Limb (tissue), 2 donors: Measurements from ENCODE around the gene SLC8A2.

ENCODE experiments used
- DNase-seq, 2 donors: peaks; one replicate each; pipeline ENCODE4 v3.0.0-alpha.2; 2016; ENCODE audit errors: extremely low spot score in 2 of 2

Gene SLC8A2, protein sequence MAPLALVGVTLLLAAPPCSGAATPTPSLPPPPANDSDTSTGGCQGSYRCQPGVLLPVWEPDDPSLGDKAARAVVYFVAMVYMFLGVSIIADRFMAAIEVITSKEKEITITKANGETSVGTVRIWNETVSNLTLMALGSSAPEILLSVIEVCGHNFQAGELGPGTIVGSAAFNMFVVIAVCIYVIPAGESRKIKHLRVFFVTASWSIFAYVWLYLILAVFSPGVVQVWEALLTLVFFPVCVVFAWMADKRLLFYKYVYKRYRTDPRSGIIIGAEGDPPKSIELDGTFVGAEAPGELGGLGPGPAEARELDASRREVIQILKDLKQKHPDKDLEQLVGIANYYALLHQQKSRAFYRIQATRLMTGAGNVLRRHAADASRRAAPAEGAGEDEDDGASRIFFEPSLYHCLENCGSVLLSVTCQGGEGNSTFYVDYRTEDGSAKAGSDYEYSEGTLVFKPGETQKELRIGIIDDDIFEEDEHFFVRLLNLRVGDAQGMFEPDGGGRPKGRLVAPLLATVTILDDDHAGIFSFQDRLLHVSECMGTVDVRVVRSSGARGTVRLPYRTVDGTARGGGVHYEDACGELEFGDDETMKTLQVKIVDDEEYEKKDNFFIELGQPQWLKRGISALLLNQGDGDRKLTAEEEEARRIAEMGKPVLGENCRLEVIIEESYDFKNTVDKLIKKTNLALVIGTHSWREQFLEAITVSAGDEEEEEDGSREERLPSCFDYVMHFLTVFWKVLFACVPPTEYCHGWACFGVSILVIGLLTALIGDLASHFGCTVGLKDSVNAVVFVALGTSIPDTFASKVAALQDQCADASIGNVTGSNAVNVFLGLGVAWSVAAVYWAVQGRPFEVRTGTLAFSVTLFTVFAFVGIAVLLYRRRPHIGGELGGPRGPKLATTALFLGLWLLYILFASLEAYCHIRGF

DNA sequence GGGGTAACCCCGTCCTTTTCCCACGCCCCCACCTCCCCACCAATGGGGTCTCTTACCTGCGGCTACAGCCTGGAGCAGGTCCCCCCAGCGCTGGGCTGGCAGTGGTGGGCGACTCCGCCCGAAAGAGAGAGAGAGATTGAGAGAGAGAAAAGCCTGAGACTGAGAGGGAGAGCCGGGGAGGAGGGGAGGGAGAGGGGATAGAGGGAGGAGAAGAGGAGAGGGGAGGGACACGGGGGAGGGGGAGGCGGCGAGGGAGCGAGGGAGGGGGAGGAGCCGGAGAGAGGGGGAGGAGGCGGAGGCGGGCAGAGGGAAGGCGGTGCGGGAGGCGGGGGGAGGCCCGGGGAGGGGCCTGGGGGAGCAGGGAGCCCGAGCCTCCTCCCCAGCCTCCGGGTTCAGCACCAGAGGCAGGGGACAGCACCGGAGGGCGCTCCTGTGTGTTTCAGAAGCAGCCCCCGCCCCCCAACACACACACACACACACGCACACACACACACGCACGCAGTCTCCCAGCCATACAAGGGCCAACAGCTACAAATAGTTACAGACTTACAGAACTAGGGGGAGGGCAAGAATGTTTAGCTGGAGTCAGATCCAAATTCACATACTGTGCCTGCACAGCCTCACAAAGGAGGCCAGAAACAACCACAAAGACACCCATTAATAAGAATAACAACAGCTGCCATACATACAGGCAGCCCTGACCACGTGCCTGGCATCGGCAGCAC, at the start of gene SLC8A2:
Gene SLC8A2, minus strand, starts transcription at position 161 of the 725 bp plus-strand sequence. CDS start 5,490 bp downstream, outside the sequence.
- peak; percentile 78 to 94 for DNase-seq

DNA sequence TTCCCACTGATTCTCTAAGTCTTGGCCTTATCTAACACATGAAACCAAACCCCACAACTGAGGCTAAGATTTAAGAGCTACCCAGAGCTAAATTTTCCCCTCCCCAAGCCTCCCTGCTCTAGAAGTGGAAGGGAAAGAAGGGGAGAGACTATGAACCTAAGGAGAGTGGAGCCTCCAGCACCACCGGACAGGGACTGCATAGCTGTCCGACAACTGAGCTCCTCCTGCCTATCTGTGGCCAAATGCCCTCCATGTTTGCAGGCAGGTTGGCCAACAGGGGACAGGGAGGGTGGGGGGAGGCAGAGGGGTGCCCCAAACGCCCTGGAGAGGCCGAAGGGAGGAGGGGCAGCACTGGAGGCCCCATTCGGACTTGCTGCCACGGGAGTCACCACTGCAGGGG, 49.1 kb upstream of the SLC8A2 start:
- DNase-seq = no peak

DNA sequence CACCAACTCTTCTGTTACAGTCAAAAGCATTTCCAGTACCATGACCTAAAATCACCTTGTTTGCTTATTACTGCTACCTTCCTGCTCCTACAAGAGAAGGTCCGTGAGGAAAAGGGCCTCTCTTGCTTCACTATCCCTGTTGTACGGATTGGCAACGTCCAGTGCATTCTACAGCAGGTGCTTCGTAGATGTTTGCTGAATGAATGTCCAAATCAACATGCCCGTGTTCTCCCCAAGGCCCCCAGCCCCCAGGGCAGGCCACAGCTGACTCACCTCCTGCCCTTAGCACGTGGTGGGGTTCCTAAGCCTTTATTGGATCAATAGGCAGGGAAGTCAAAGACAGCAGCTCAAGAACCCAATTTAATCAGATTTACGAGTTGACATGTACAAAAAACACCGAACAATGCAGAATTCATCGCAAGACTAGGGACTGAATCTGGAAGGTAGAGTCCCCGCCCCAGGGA, 48.7 kb upstream of the SLC8A2 start:
- DNase-seq = no peak

DNA sequence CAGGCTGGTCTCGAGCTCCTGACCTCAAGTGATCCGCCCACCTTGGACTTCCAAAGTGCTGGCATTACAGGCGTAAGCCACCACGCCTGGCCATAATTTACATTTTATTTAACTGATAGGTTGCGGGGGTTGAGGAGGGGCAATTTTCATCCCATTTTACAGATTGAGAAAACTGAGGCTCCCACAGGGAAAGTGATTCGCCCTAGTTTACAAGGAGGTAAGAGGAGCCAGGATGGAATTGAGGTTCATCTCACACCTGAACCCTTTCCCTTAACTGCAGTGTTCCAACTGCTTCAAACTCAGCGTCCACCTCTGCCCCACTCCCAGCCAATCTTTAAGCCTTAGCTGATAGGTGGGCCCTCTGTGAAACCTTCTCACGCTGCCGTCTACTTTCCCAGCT, 47.2 kb upstream of the SLC8A2 start:
- DNase-seq = no peak

DNA sequence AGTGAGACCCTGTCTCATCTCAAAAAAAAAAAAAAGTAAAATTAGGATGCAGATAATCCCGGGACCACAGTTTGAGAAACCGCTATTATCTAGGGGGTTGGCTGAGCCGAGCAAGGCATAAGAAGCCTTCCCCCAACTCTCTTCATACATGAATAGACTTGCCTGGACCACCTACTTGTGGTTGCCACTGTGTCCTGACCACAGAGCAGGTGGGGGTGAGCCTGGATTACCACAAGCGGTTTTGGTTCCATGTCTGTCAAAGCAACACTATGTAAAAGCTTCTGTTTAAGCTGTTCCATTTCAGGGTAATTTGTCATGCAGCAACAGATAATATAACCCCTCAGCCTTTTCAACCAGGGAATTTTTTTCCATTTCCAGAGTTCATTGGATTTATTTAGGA, 46.4 kb upstream of the SLC8A2 start:
- DNase-seq = no peak

DNA sequence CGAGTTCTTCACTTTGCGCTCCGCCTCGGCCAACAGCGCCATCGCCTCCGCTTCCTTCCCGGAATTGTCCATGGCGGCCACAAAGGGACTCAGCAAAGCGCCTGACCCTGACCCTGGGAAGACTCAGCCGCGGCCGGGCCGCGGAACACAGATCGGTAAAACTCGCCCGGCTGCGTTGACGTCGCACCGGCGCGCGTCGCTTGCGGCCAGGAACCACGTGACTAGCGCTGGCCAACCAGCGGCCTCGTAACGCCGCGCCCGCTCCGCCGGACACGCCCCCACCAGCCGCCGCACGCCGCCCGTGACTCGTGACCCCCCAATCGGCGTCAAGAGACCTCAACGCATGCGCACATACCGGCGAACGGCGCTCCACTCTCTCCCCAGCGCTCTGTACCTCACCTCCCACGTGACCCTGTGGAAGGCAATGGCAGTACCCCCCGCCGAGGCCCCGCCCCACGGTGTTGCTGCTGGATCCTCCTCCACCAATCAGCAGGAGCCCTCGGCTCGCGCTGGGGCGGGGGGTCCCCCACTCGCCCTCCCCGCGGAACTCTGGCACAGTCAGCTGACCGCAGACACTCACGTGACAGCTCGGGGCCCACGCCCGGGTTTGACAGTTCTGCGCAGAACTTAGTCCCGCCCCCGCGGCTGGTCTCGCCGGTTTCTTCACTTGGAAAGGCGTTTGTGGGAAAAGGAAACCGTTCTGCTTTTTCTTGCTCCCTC, 43.3 kb upstream of the SLC8A2 start, which contains the start of gene NAPA:
Gene NAPA, minus strand, starts transcription at position 195 of the 720 bp plus-strand sequence. Its CDS starts 123 bp downstream, at position 72.
- DNase-seq = peak; percentile 100

DNA sequence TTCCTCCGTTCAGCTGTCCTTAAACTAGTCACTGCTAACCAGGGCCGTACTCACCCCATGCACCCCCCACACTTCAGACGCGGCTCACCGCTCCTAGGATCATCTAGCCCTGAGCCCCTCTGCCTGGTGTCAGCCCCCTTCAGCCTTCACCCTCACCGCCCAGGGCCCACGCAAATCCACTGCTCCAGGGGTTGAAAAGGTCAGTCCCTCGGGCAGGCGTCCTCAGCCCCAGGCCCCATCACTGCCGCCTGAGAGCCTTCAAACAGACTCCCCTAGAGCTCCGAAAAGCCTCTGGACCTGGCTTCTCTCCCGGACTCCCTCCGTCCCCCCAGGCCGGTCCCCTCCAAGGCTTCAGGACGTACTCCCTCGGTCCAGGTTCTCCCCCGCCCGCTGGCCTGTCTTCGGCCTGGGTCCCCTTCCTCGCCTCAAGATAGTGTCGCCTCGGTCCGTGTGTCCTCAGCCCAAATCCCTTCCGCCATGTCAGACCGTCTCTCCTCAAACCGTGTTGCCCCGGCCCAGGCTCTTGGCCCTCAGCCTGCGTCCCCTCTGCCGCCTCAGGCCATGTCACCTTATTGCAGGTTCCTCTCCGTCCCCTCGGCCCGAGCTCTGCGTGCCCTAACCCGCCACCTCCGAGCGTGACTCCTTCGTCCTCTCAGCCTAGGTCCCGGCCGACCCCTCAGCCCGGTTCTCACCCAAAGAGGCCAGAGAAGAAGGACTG, 42.6 kb upstream of the SLC8A2 start:
- DNase-seq = no peak

DNA sequence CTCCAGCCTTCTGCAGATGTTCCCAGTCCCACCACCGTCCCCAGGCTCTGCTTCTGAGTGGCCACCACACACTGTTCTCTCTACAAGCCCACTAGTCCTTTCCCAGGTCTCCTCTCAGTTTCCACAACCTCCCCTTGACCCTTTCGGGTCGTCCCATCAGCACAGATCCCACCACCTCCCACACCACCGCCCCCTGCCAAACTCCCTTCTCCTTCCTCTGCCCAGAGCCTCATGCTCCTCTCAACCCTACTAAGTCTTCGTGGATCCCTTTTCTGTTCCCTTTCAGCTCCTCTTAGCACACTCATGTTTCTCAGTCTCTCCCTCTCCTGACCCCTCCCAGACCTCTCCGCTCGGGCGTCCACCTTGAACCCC, 41.2 kb upstream of the SLC8A2 start:
- no peak for DNase-seq

DNA sequence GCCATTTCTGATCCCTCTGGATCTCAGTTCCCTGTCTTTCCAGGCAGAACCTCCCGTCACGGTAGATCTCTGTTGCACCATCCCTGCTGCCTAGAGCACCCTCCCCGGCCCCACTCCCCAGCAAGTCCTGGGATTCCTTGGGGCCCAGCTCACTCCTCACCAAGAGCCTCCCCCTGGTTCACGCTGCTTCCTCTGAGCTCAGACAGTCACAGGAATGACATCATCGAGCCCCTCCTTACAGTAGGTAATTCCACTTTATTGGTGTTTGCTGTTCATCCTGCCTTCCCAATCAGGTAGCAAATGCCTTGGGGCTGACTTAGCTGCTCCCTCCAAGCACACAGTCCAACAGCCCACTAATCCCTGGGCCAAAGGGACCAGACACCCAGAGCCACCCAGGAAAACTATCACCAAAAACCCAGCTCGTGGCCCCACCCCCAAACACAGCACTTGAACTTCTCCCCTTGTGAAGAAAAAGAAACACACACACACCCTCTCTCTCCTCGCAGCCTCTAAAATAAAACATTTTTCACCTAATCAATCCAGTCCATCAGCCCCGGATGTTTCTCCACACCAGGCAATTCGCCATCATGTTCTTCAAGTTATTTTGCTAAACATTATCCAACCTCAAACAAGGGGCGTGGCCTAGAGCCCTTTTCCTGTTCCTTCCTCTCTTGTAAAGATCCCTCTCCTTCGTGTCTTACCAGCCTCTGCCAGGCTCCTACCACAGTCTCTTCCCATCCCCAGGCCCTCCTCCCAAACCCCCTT, 40.7 kb upstream of the SLC8A2 start:
- DNase-seq = no peak

DNA sequence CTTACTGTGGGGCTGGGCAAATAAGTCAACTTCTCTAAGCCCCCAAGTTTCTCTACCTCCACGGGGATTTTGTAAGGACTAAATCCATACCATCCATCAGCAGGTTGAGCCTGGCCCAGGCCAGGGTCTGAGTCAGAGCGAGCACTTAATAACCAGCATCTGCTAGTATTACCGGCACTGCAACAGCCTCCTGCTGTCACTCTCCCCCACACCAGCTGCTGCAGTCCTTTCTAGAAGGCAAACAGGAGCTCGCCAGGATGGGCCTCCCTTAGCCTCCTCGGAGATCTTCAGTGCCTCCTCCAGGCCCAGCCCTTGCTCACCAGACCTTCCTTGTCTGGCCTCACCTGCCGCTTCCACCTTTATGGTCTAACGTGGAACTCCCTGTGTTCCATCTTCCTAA, 40.0 kb upstream of the SLC8A2 start:
- no peak for DNase-seq

DNA sequence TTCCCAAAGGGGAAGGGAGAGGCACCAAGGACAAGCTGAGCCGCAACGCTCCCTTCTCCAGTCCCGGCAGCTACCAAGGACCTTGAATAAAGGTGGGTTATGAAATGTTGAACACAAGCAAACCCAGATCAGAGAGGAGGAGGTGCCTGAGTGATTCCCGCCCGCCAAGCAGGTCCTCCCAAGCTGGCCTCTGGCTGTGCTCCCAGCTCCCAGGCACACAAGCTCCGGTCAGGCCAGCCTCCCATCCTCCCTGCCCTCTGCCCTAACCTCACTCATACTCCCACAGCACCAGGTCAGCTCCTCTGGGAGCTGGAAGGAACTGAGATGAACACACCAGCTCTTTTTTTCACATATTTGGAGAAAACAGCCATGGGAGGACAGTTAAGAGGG, 39.4 kb upstream of the SLC8A2 start:
- no peak for DNase-seq

DNA sequence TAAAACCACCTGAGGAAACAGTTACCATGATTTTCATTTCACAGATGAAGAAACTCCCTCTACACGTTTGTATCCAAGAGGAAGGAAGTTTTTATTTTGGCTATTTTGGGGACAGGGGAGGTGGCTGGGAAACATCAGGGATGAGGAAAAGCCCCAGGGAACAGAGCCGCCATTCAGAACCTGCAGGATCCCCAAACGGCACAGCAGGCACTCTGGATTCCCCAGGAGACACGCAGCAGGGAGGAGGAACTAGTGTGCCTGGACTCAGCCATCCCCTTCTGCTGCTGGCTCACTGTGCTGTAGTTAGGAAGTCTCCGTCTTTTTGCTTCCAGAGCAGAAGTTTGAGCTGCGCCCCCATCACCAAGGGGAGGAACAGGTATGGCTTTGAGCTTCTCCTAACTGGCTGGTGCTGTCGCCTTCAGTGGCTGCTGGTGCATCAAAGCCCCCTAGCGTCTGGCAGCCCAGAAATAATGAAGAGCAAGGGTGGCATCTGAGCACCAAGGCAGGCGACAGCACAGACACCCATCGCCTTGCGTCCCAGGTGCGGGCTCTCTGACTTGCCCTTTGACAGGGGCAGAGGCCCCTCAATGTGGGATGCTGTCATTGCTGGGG, 38.9 kb upstream of the SLC8A2 start:
- DNase-seq = no peak

DNA sequence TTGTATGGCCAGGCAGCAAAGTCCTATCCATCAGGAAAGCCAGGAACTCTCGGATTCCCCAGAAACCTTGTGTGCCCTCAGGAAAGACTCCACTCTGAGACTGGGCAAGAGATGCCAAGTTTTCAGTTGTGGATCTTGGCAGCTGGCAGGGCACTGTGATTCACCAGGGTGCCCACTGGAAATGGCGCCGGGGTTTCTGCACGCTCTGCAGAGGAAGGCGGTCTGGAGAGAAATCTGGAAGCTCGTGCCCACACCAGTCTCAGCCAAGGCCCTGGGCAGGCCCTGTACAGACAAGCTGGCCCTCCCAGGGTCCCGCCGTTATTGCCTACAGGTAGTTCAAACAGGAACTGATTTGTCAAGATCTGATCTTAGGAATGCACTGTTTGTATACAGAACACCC, 38.3 kb upstream of the SLC8A2 start:
- no peak for DNase-seq

DNA sequence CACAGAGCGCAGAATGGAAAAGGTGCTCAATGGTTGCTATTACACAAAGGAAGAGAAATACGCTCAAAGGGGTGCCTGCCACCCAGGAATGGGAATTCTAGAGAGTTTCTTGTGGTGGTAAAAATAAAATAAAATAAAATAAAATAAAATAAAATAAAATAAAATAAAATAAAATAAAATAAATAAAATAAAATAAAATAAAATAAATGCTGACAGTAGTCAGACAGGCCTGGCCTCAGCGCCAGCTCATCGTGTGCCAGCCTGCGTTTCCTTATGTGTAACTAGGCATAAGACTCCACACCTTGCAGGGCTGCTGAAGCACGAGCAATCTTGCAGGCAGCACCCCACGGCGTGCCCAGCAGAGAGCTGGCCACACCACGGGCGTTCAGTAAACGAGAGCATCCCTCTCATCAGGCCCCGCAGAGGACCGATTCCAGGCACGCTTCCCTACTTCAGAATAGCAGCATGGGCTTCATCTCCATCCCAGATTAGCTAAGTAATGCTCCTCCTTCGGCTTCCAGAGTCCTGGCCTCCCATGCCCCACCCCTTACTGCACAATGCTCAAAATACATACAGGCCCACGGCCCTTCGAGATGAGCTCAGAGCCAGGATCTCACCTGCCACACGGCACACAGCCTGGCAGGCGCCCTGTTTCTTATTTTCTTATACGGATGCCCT, 37.6 kb upstream of the SLC8A2 start:
- DNase-seq = no peak

DNA sequence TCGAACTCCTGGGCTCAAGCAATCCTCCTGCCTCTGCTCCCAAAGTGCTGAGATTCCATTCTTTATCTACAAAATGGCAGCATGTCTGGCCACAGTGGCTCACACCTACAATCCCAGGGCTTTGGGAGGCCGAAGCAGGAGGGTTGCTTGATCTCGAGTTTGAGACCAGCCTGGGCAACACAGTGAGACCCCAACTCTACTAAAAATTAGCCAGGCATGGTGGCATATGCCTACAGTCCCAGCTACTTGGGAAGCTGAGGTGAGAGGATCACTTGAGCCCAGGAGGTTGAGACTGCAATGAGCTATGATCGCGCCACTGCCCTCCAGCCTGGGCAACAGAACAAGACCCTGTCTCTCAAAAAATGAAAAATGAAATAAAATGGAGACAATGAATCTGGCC, 37.0 kb upstream of the SLC8A2 start:
- no peak for DNase-seq

DNA sequence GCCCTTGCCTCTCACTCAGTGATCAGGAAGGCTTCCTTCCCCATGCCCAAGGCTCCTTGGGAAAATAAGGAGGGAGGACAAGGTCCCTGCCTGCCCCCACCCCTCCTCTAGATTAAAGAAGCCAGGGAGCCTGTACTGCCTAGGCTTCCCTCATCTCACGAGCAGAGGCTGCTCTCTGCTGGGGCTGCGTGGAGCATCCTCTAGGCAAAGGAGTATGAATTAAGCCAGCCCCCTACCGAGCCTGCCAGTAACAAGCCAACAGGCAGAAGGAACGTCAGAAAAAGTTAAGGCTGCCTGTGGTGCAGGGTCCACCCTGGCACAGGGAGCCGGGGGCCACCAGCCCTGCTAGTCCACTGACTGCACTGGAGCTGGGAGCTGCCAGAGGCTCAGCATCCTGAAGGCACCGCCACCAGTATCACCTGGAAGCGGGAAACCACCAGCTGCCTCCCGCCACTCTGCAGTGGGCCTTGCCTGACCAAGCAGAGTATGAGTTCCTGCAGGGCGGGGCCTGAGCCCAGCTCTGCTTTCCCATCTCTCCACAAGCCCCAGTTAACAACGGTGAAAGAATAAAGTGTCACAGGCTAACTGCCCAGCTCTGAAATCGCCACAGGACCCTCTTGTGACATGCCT, 36.3 kb upstream of the SLC8A2 start:
- no peak for DNase-seq

DNA sequence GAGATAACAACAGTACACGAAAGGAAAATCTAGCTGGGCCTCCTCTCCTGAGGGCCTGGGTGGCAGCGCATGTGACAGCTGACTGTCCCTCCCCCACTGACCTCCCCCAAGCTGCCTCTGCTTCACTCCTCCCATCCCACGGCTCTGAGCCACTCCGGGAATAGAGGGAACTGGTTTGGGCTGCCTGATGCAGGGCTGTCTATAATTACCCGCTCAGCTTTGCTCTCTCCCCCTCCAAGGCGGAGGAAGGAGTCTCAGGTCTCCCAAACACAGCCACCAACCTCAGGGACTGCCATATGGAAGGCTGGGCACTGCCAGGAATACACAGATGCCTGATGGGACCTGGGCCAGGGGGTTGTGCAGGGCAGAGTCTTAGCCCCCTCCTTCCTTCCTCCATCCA, 35.3 kb upstream of the SLC8A2 start:
- no peak for DNase-seq

DNA sequence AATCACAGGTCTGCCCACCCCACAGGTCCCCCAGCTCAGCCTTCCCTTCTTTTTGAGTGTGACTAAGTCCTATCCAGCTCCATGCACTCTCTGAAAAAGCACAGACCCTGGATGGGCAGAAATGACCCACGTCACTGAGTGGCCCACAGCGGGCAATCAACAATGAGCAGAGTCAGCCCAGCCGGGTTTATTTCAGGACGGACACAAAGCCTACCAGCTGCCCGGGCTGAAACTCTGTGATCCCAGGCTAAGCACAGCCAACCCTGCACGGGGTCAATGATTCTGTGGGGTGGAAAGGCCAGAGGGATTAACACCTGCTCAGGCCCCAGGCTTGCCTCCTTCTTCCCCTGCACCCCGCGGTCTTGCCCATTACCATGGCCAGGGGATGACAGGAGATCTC, 34.8 kb upstream of the SLC8A2 start:
- no peak for DNase-seq
